B cell (primary cell): ENCODE data around the gene CXCL12.

Experiments
- CTCF ChIP-seq: fragments of 200-600 bp; IDR thresholded peaks from one replicate; pipeline ENCODE4 v1.8.0; 2022; ENCODE audit warnings: antibody characterized with exemption, mild to moderate bottlenecking
- EZH2 ChIP-seq: IDR thresholded peaks from 2 replicates; pipeline ENCODE4 v1.6.1; 2012; ENCODE audit warnings: borderline replicate concordance, low read depth, mild to moderate bottlenecking, moderate library complexity, low read length; ENCODE audit not compliant: insufficient read depth, poor library complexity, severe bottlenecking

- TF ChIP-seq CTCF = no peak
- no peak for TF ChIP-seq EZH2
Observed at GRCh38 chr10:44400541-44400940, 15.6 kb upstream of the CXCL12 start.
